Measurements from ENCODE around the gene PYGB. TPM values are rescaled to one million over a fixed set of nuclear protein-coding genes. Genes with fewer than 3 reads are reported as not detected.
A peak's percentile ranks its signal among the peaks of the same experiment; 100 is the strongest.

The PYGB gene
- total RNA-seq, 4 donors from 2014 or later = 63.7 to 94.6 (median 82.4) TPM

DNA sequence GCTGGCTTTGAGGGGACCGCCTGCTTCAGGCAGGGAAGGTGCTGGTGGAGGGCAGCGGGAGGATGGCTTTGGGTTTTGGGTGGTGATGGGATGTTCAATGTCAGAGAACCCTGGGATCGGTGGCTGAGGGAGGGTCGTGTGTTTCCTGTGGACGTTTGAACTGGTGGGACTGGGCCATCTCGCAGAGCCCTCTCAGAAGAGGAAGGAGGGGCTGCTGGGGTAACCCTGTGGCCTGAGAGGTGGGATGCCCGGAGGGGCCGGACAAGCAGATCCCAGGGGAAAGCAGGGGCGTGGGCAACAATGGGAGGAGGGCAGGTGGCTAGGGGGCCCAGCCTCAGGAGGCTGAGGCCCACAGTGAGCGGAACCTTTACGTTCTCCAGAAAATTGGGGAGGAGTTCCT is 34.9 kb downstream of the PYGB start:
- ATAC-seq (ENCODE audit: low FRiP score) (no peak), DNase-seq (ENCODE audit: low spot score) (peak; percentile 13)
- TF ChIP-seq, protein P1, sequence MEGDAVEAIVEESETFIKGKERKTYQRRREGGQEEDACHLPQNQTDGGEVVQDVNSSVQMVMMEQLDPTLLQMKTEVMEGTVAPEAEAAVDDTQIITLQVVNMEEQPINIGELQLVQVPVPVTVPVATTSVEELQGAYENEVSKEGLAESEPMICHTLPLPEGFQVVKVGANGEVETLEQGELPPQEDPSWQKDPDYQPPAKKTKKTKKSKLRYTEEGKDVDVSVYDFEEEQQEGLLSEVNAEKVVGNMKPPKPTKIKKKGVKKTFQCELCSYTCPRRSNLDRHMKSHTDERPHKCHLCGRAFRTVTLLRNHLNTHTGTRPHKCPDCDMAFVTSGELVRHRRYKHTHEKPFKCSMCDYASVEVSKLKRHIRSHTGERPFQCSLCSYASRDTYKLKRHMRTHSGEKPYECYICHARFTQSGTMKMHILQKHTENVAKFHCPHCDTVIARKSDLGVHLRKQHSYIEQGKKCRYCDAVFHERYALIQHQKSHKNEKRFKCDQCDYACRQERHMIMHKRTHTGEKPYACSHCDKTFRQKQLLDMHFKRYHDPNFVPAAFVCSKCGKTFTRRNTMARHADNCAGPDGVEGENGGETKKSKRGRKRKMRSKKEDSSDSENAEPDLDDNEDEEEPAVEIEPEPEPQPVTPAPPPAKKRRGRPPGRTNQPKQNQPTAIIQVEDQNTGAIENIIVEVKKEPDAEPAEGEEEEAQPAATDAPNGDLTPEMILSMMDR (IDR thresholded peaks at IDR 0.05) = no peak

DNA sequence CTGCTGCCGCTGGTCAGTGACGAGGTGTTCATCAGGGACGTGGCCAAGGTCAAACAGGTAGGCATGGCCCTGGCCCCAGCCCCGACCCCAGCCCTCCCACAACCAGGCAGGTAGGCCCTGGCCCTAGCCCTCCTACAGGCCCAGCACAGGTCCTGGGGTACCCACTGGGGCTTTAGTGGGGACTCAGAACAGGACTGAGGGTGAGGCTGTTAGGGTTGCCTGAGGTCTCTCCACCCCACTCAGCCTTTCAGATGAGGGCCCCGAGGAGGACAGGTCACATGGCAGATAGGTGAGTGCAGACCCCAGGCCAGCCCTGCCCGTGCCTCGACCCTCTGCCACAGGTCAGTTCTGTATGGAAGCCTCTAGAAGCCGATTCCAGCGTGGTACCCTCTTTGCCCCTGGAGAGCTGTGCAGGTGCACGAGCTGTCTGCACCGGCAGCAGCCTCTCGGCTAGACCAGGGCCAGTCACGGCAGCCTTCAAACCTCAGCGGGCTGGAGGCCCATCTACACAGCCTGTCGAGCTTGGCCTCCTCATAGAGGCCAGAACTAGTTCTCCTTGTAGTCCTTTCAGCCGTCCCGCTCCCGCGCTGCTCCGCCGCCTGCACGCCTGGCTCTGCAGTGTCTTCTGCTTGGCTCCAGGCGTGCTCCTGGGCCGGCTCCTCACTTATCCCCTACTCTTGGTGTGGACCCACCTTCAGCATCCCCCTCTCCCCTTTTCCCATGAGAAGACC is 35.5 kb downstream of the PYGB start:
- ATAC-seq (ENCODE audit: low FRiP score) = no peak
- TF ChIP-seq, protein P1 (IDR thresholded peaks at IDR 0.05) = no peak

DNA sequence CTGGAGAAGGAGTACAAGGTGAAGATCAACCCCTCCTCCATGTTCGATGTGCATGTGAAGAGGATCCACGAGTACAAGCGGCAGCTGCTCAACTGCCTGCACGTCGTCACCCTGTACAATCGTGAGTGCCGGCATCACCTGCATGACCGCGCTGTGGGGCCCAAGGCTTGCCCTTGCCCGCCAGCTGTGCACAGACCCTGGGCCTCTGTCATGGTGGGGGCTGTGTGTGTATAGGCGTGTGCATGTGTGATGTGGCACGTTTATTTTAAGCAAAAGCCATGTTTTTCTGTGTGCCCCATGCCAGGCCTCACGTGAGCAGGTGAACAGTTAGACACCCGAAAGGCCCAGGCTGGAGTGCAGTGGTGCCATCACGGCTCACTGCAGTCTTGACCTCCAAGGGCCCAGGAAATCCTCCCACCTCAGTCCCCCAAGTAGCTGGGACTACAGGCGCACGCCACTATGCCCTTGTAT is 36.3 kb downstream of the PYGB start:
- TF ChIP-seq, protein P1 (IDR thresholded peaks at IDR 0.05) = no peak

More for the DNA sequence above, 35.5 kb downstream of the PYGB start:
- DNase-seq (ENCODE audit: low spot score) = peak; percentile 10

DNA sequence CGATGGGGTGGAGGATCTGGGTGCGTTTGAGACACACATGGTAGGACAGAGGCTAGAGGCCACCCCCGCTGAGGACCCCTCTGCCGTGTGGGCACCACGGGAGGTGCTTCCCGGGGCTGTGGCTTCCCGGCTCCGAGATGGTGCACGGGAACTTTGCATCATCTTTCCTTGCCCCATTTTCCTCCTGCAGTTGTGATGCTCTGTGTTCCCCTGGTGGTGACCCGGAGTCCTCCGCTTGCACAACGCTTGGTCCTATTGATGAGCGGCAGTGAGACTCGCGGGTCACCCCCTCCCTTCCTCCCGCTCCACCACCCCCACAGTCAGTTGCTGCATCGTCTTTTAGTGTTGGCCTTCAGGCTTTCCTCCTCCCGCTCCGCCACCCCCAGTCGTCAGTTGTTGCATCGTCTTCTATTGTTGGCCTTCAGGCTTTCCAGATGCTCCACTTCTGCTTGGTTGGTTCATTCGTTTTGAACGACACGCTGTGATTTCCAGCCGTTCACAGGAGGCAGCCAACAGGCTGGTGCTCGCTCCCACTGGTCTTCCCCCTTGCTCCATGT is 37.3 kb downstream of the PYGB start:
- TF ChIP-seq, protein P1 (IDR thresholded peaks at IDR 0.05) = no peak
- ATAC-seq (ENCODE audit: low FRiP score) = no peak
- peak; percentile 10 for DNase-seq (ENCODE audit: low spot score)

More for the DNA sequence above, 36.3 kb downstream of the PYGB start:
- DNase-seq (ENCODE audit: low spot score) = no peak
- no peak for ATAC-seq (ENCODE audit: low FRiP score)

DNA sequence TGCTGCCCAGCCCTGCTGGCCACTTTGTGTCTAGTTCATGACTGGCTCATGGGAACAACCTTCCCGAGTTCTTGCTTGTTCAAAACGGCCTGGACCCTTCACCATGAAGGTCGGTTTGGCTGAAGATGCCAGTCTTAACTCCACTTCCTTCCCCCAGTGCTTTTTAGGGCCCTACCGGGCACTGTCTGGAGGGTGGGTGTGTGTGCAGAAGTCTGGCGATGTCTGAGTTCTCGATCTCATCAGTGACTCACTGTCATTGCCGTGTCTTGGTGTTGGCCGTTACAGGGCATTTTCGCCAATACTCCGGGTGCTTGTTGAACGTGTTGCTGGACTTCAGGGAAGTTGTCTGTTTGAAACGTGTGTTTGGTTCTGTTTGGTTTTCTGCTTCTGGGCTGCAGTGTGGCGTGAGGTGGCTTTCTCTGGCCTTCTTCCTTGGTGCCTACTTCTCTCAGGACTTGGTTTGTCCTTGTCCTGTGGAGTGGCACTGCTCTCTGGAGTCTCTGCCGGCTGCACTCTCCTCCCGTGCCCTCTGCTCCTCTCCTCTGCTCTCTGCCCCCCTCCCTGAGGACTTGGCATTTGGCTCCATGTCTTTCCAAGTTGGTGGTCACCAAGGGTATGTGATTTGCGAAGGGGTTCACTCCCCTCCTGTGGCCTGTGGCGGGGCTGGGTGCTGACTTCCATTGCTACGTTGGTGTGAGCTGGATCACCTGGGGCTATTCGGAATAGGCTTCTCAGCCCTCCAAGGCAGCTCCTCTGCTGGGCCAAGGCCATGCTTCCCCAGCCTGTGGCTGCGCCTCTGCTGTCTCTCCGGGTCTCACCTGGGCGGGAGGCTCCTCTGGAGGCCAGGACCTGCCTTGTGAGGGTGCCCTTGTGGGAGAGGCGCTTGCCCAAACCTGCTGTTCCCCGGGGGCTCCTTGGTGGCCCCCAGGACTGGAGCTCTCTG is 38.2 kb downstream of the PYGB start:
- DNase-seq (ENCODE audit: low spot score) (no peak), ATAC-seq (ENCODE audit: low FRiP score) (no peak)
- TF ChIP-seq, protein P1 (IDR thresholded peaks at IDR 0.05) = no peak

DNA sequence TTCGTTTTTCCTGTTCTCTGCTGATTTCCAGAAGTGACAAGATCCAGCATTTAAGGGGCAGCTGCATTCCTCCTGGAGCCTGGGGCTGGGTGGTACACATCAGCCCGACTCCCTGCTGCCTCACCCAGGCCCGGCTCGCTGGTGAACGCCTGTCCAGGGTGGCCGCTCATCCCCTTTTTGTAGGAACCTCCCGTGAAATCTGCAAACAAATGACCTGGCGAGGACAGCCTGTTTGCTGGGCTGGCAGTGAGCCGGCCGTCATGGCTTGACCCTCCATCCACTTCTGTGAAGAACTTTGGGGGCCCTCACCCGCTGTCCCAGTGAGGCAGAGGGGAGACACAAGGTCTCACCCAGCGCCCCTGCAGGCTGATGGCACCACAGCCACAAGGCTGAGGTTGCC is 39.0 kb downstream of the PYGB start:
- DNase-seq (ENCODE audit: low spot score) (no peak), ATAC-seq (ENCODE audit: low FRiP score) (no peak)
- TF ChIP-seq, protein P1 (IDR thresholded peaks at IDR 0.05) = no peak
